Mesodermal cell (in vitro differentiated cells): Measurements from ENCODE around the gene IGFBP5.

Source experiments
- H3K27ac ChIP-seq: 2 replicates; pipeline ENCODE4 v1.7.0; 2013; ENCODE audit warnings: mild to moderate bottlenecking, low read depth, low read length, moderate library complexity; ENCODE audit not compliant: severe bottlenecking
- H3K36me3 ChIP-seq: 2 replicates; pipeline ENCODE4 v1.7.1; 2013; ENCODE audit warnings: mild to moderate bottlenecking, low read length, moderate library complexity; ENCODE audit not compliant: control insufficient read depth, insufficient read depth
- H3K4me1 ChIP-seq: one replicate; pipeline ENCODE4 v1.7.1; 2013; ENCODE audit warnings: mild to moderate bottlenecking, low read length; ENCODE audit not compliant: insufficient read depth, control insufficient read depth, poor library complexity, severe bottlenecking
- H3K4me3 ChIP-seq: 2 replicates; pipeline ENCODE4 v1.7.0; 2013; ENCODE audit warnings: low read length, control low read depth, mild to moderate bottlenecking; ENCODE audit not compliant: insufficient read depth, poor library complexity, severe bottlenecking; ENCODE audit errors: extremely low read depth
- H3K9me3 ChIP-seq: 2 replicates; pipeline ENCODE4 v1.7.1; 2013; ENCODE audit warnings: mild to moderate bottlenecking, low read length, moderate library complexity; ENCODE audit not compliant: control insufficient read depth
- WGBS, 2 experiments: methylation state at CpG; one replicate each; pipeline ENCODE4 v1.1.5; 2013; ENCODE audit warnings: missing lambda C conversion rate in 2 of 2; ENCODE audit not compliant: insufficient coverage in 2 of 2; 5-methylcytosine and 5-hydroxymethylcytosine counted together

Gene IGFBP5

DNA sequence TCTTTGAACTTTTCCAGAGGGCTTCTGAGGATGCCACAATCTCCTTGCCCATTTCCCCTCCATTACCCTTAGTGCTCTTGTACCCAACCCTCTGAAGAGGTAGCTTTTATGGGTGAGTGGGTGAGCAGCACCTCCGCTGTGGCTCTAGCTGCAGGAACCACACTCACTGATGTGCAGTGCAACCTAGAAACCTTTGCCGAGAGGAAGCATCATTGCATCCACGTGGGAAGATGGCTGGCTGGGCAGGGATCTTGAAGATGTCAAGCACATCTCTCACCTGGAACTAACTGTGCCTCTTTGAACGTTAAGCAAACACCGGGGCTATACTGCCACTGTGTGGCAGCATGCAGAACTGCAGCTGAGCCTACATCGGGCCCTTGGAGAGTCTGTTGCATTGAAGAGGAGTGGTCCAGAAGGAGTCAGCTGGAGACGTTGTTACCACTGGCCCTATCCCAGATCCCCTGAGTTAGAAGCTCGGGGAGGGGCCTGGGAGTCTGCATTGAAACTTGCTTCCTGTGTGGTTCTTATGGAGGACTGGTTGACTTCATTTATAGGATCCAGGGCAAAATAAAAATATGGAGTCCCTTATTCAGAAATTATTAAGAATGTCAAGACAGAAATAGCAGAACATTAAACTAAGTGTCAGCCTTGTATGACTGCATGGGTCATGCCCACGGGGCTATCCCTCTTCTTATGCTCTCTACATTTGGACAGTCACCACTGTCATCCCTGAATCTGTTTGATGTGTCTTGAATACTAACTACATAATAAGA, 28.7 kb downstream of the IGFBP5 start:
- WGBS, 2 experiments: 7 to 9% methylated on average over 7 of the region's 9 CpGs
- H3K4me3 ChIP-seq: no peak overlapping the region
- no peaks in the 10 kb centered on the region for H3K9me3 ChIP-seq
- peaks cover 37% of the 10 kb centered on the region for H3K36me3 ChIP-seq
- peaks cover 23% of the 10 kb centered on the region for H3K4me1 ChIP-seq
- H3K27ac ChIP-seq: no peak overlapping the region

DNA sequence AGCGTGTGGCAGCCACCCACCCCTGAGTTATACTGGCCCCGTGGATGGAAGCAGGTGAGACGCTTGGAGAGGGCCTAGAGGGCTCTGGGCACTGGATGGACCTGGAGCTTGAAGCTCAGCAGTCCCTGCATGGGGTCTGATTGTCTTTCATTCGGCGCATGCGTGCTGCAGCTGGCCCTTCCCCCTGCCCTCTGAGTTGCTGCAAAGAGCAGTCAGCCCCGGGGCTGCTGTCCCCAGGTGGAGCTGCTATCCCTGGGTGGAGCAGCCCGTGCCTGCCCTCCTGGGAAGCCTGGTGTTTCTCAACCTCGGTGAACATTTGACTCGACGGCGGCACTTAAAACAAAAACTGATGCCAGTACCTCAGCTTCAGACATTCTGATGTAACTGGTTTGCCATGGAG, 29.6 kb downstream of the IGFBP5 start:
- Histone ChIP-seq H3K9me3 (no peaks in the 10 kb centered on the region), H3K4me1 (peaks cover 23% of the 10 kb centered on the region), H3K4me3 (no peak overlapping the region), H3K36me3 (peaks cover 46% of the 10 kb centered on the region), H3K27ac (no peak overlapping the region)
- WGBS, 2 experiments: 24 to 25% methylated on average over 10 to 12 of the region's 12 CpGs

DNA sequence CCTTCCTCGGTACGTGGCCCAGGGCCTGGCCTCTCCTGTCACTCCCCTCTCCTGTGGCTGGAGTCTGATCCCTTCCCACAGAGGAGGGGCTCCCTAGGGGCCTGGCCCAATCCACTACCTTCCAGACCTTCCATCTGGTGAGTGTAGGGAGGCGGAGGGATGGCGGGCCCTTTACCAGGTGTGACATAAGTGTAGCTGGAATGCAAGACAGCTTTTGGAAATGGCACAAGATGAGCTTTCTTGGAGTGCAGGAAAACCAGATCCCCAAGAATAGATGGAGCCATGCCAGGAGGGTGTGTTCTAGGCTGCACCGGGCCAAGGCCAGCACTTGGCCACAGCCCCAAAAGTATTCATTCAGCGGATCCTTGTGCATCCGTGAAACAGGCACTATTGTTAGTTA, 30.1 kb downstream of the IGFBP5 start:
- H3K36me3 ChIP-seq: peaks cover 51% of the 10 kb centered on the region

DNA sequence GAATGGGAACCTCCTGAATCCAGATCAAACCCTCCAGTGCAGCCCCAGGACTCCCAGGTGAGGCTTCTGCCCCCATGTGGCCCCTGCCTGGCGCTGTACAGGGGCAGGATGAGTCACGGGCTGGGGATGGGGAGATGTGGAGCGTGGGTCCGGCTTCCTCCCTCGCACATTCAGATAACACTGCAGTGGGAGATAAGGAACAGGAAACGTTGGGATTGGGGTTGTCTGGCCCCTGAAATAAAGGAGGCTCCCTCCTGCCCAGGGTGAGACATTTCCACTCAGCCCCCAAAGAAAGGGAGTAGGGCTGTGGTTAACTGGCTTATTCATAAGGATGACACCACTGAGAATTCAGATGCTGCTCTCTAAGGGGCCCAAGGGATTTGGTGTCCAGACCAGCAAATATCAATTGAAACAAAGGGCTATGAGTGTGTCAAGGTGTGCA, 30.7 kb downstream of the IGFBP5 start:
- H3K36me3 ChIP-seq: peaks cover 57% of the 10 kb centered on the region
- peak overlapping the region; percentile 16 for H3K27ac ChIP-seq
- H3K9me3 ChIP-seq: no peaks in the 10 kb centered on the region
- peaks cover 23% of the 10 kb centered on the region for H3K4me1 ChIP-seq
- H3K4me3 ChIP-seq: no peak overlapping the region
- WGBS, 2 experiments: 75% methylated on average over 5 of the region's 6 CpGs; no CpG with 5 or more reads in 1 of the 2 experiments

More for the DNA sequence above, 30.1 kb downstream of the IGFBP5 start:
- 75 to 94% methylated on average over 3 to 5 of the region's 7 CpGs for WGBS, 2 experiments
- Histone ChIP-seq H3K4me1 (peaks cover 23% of the 10 kb centered on the region), H3K27ac (no peak overlapping the region), H3K9me3 (no peaks in the 10 kb centered on the region), H3K4me3 (no peak overlapping the region)

DNA sequence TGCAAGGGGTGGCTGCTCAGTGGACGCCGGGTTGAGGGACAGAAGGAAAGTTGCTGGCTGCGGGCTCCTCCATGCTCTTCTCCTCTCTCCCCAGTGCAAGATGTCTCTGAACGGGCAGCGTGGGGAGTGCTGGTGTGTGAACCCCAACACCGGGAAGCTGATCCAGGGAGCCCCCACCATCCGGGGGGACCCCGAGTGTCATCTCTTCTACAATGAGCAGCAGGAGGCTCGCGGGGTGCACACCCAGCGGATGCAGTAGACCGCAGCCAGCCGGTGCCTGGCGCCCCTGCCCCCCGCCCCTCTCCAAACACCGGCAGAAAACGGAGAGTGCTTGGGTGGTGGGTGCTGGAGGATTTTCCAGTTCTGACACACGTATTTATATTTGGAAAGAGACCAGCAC, 31.5 kb downstream of the IGFBP5 start:
- WGBS, 2 experiments: 93 to 96% methylated on average over 17 to 18 of the region's 18 CpGs
- H3K36me3 ChIP-seq: peaks cover 64% of the 10 kb centered on the region
- H3K4me1 ChIP-seq: peaks cover 23% of the 10 kb centered on the region
- no peak overlapping the region for H3K27ac ChIP-seq
- no peak overlapping the region for H3K4me3 ChIP-seq
- no peaks in the 10 kb centered on the region for H3K9me3 ChIP-seq

DNA sequence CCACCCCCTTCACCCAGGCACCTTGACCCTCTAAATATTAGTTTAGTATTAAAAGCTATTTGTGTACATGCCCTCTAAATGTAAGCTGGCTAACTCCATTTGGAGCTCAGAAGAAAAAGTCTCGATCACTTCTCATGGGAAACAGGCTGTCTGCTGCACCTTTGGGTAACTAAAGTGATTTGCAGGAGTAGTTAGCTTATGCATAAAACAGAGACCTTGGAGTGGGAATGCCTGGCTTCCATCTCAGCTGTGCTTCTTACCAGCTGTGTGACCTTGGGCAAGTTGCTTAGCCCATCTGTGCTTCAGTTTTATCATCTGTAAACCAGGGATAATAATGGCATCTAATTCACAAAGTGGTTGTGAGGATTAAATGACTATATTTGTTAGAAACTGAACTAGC, 32.2 kb downstream of the IGFBP5 start:
- Histone ChIP-seq H3K4me1 (peaks cover 27% of the 10 kb centered on the region), H3K27ac (no peak overlapping the region), H3K4me3 (no peak overlapping the region), H3K9me3 (no peaks in the 10 kb centered on the region), H3K36me3 (peaks cover 65% of the 10 kb centered on the region)
- WGBS, 2 experiments: 93 to 100% methylated on average over 1 of the region's 1 CpG

DNA sequence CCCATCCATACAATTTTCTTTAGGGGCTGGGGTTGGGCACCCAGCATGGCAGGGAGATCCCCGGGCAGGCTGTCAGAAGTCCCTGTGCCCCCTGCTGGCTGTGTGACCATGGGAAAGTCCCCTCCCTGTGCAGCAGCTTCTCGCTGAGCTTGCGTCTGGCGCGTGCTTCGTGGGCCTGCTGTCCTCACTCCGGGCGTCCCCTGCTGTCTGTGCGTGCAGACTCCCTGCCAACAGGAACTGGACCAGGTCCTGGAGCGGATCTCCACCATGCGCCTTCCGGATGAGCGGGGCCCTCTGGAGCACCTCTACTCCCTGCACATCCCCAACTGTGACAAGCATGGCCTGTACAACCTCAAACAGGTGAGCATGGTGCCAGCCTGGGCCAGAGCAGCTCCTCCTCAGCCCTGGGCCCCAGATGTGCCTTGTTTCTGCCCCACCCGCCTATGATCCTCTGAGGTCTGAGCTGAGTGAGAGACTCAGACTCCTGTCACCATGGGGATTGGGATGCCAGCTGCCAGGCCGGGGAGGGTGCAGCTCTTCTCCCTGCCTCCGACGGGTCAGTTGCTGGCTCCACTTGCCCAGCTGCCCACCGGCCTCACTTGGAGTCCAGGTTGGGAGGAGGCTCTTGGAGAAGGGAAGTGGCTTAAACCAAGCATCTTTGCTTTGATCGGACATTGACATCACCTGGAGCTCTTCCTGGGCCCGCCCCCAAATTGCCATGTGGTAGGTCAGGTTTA, 33.5 kb downstream of the IGFBP5 start:
- H3K9me3 ChIP-seq: no peaks in the 10 kb centered on the region
- peaks cover 35% of the 10 kb centered on the region for H3K4me1 ChIP-seq
- H3K4me3 ChIP-seq: no peak overlapping the region
- H3K36me3 ChIP-seq: peaks cover 61% of the 10 kb centered on the region
- 92 to 95% methylated on average over 13 to 20 of the region's 20 CpGs for WGBS, 2 experiments
- no peak overlapping the region for H3K27ac ChIP-seq

DNA sequence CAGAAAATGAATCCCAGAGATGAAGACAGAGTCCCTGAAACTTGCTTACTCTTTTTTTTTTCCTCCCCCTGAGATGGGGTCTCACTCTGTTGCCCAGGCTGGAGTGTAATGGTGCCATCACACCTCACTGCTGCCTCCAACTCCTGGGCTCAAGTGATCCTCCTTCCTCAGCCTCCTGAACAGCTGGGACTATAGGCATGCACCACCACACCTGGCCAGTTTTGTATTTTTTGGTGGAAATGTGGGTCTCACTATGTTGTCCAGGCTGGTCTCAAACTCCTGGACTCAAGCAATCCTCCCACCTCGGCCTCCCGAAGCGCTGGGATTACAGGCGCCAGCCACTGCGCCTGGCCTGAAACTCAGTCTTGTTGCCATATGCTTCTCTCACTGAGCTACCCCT, 34.3 kb downstream of the IGFBP5 start:
- H3K4me1 ChIP-seq: peaks cover 36% of the 10 kb centered on the region
- H3K9me3 ChIP-seq: no peaks in the 10 kb centered on the region
- no peak overlapping the region for H3K27ac ChIP-seq
- H3K36me3 ChIP-seq: peaks cover 67% of the 10 kb centered on the region
- 90 to 97% methylated on average over 5 of the region's 5 CpGs for WGBS, 2 experiments
- no peak overlapping the region for H3K4me3 ChIP-seq

DNA sequence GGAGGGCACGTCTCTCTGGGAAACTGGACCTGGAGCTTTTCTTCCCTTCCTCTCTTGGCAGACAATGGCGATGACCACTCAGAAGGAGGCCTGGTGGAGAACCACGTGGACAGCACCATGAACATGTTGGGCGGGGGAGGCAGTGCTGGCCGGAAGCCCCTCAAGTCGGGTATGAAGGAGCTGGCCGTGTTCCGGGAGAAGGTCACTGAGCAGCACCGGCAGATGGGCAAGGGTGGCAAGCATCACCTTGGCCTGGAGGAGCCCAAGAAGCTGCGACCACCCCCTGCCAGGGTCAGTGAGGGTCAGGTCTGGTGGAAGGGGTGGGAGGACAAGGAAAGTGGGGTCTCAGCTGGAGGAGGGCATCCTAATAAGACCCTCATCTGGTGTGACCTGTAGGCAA, 34.9 kb downstream of the IGFBP5 start:
- WGBS, 2 experiments: 97% methylated on average over 10 of the region's 10 CpGs
- H3K4me3 ChIP-seq: no peak overlapping the region
- H3K36me3 ChIP-seq: peaks cover 72% of the 10 kb centered on the region
- H3K27ac ChIP-seq: no peak overlapping the region
- H3K4me1 ChIP-seq: peaks cover 33% of the 10 kb centered on the region
- H3K9me3 ChIP-seq: no peaks in the 10 kb centered on the region

DNA sequence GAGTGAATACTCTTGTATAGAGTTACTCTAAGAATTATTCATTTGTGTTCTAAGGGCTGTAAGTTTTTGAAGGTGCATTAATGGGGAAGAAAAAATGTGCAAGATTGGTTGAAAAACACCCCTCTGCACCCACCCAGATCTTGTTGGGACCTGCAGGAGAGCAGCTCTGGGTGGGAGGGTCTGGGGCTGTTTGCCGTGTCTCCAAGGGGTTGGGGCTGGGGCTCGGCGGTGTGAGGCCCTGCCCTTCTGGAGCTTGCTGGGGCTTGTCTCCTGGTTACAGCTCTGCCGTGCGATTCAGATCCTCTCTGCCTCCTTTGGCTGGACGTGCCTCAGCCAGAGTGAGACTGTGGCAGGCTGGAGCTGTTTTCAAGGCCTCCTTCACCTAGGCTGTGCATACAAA, 36.1 kb downstream of the IGFBP5 start:
- WGBS, 2 experiments: 80 to 94% methylated on average over 3 to 5 of the region's 6 CpGs
- Histone ChIP-seq H3K27ac (no peak overlapping the region), H3K36me3 (peaks cover 73% of the 10 kb centered on the region)

DNA sequence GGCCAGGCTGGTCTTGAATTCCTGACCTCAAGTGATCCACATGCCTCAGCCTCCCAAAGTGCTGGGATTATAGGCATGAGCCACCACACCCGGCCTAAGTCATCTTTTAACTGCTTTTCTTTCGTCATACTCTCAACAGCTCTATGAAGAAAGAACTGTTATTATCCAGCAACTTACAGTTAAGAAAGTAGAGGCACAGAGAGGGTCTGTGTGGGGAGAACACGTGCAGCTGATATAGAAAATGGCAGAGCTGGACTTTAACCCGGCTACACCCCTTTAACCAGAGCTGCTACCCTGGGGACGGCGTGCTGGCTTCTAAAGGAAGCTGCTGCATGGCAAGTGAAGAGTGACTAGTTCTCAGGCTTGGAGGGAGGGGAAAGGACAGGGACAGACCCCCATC, 36.6 kb downstream of the IGFBP5 start:
- Histone ChIP-seq H3K36me3 (peaks cover 68% of the 10 kb centered on the region), H3K4me1 (peaks cover 16% of the 10 kb centered on the region), H3K4me3 (no peak overlapping the region), H3K9me3 (no peaks in the 10 kb centered on the region), H3K27ac (no peak overlapping the region)
- 100% methylated on average over 4 to 5 of the region's 6 CpGs for WGBS, 2 experiments

More for the DNA sequence above, 36.1 kb downstream of the IGFBP5 start:
- H3K9me3 ChIP-seq: no peaks in the 10 kb centered on the region
- H3K4me3 ChIP-seq: no peak overlapping the region
- peaks cover 21% of the 10 kb centered on the region for H3K4me1 ChIP-seq
